ENCODE results near the gene OR10V1.
"Not testable (repeated sequence)": the region's sequence is repeated elsewhere in the genome, so short reads cannot be mapped to it uniquely, and the experiment has no call there.

Gene OR10V1

GRCh38 chr11:59705294-59705693, 8.4 kb downstream of the OR10V1 start:
- TF ChIP-seq TSHZ2 (CRISPR knock-in tag; IDR thresholded peaks at IDR 0.05) (no peak), ZNF70 (CRISPR knock-in tag; IDR thresholded peaks at IDR 0.05) (no peak), ESRRG (CRISPR knock-in tag; IDR thresholded peaks at IDR 0.05) (no peak)

GRCh38 chr11:59703515-59703914, 10.1 kb downstream of the OR10V1 start:
- not testable (repeated sequence) for ATAC-seq

More at GRCh38 chr11:59705294-59705693, 8.4 kb downstream of the OR10V1 start:
- ATAC-seq = no peak

DNA sequence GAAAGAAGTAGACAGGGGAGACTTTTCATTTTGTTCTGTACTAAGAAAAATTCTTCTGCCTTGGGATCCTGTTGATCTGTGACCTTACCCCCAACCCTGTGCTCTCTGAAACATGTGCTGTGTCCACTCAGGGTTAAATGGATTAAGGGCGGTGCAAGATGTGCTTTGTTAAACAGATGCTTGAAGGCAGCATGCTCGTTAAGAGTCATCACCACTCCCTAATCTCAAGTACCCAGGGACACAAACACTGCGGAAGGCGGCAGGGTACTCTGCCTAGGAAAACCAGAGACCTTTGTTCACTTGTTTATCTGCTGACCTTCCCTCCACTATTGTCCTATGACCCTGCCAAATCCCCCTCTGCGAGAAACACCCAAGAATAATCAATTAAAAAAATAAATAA, 13.5 kb downstream of the OR10V1 start:
- not testable (repeated sequence) for ATAC-seq

DNA sequence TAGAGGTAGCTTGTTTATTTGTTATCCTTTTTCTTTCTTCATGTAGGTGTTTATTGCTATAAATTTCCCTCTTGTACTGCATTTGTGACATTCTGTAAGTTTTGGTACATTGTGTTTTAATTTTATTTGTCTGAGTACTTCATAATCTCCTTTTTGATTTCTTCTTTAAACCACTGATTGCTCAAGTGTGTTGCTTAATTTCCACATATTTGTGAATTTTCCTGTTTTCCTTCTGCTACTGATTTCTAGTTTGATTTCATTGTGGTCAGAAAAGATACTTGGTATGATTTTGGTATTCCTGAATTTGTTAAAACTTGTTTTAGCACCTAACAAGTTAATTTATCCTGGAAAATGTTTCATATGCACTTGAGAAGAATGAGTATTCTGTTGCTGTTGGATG, 15.1 kb downstream of the OR10V1 start:
- TF ChIP-seq, protein P1, sequence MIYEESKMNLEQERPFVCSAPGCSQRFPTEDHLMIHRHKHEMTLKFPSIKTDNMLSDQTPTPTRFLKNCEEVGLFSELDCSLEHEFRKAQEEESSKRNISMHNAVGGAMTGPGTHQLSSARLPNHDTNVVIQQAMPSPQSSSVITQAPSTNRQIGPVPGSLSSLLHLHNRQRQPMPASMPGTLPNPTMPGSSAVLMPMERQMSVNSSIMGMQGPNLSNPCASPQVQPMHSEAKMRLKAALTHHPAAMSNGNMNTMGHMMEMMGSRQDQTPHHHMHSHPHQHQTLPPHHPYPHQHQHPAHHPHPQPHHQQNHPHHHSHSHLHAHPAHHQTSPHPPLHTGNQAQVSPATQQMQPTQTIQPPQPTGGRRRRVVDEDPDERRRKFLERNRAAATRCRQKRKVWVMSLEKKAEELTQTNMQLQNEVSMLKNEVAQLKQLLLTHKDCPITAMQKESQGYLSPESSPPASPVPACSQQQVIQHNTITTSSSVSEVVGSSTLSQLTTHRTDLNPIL (CRISPR knock-in tag; IDR thresholded peaks at IDR 0.05; ENCODE audit: low read depth) = no peak
- TF ChIP-seq ISL1 (CRISPR knock-in tag; IDR thresholded peaks at IDR 0.05) (no peak), TOX (CRISPR knock-in tag; IDR thresholded peaks at IDR 0.05; ENCODE audit: borderline replicate concordance) (no peak), ZC3H10 (CRISPR knock-in tag; IDR thresholded peaks at IDR 0.05) (no peak), ZNF70 (CRISPR knock-in tag; IDR thresholded peaks at IDR 0.05) (no peak), ZNF565 (CRISPR knock-in tag; conservative IDR thresholded peaks at IDR 0.05; ENCODE audit: low read depth) (no peak), PATZ1 (CRISPR knock-in tag; IDR thresholded peaks at IDR 0.05; ENCODE audit: borderline replicate concordance) (no peak), BACH2 (CRISPR knock-in tag; IDR thresholded peaks at IDR 0.05; ENCODE audit: borderline replicate concordance) (no peak), PPARA (CRISPR knock-in tag; IDR thresholded peaks at IDR 0.05; ENCODE audit: borderline replicate concordance) (no peak), OSR1 (CRISPR knock-in tag; IDR thresholded peaks at IDR 0.05) (no peak), RARB (CRISPR knock-in tag; IDR thresholded peaks at IDR 0.05) (no peak), CSDC2 (CRISPR knock-in tag; IDR thresholded peaks at IDR 0.05) (no peak), ZNF8 (CRISPR knock-in tag; IDR thresholded peaks at IDR 0.05) (no peak), TCF4 (CRISPR knock-in tag; IDR thresholded peaks at IDR 0.05; ENCODE audit: borderline replicate concordance) (no peak), SNAI2 (CRISPR knock-in tag; IDR thresholded peaks at IDR 0.05) (no peak), ZFP3 (CRISPR knock-in tag; IDR thresholded peaks at IDR 0.05) (no peak), ARNTL (CRISPR knock-in tag; IDR thresholded peaks at IDR 0.05; ENCODE audit: borderline replicate concordance, low read depth) (no peak)
- TF ChIP-seq, protein P2, sequence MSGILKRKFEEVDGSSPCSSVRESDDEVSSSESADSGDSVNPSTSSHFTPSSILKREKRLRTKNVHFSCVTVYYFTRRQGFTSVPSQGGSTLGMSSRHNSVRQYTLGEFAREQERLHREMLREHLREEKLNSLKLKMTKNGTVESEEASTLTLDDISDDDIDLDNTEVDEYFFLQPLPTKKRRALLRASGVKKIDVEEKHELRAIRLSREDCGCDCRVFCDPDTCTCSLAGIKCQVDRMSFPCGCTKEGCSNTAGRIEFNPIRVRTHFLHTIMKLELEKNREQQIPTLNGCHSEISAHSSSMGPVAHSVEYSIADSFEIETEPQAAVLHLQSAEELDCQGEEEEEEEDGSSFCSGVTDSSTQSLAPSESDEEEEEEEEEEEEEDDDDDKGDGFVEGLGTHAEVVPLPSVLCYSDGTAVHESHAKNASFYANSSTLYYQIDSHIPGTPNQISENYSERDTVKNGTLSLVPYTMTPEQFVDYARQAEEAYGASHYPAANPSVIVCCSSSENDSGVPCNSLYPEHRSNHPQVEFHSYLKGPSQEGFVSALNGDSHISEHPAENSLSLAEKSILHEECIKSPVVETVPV (CRISPR knock-in tag; IDR thresholded peaks at IDR 0.05) = no peak
- TF ChIP-seq, protein P3, sequence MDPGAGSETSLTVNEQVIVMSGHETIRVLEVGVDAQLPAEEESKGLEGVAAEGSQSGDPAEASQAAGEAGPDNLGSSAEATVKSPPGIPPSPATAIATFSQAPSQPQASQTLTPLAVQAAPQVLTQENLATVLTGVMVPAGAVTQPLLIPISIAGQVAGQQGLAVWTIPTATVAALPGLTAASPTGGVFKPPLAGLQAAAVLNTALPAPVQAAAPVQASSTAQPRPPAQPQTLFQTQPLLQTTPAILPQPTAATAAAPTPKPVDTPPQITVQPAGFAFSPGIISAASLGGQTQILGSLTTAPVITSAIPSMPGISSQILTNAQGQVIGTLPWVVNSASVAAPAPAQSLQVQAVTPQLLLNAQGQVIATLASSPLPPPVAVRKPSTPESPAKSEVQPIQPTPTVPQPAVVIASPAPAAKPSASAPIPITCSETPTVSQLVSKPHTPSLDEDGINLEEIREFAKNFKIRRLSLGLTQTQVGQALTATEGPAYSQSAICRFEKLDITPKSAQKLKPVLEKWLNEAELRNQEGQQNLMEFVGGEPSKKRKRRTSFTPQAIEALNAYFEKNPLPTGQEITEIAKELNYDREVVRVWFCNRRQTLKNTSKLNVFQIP (CRISPR knock-in tag; IDR thresholded peaks at IDR 0.05; ENCODE audit: borderline replicate concordance, low read depth) = no peak
- no peak for ATAC-seq
